NCI-H226 (cell line): ENCODE data around the gene TNMD.
A peak's percentile ranks its signal among the peaks of the same experiment; 100 is the strongest.
"Not testable (repeated sequence)": the region's sequence is repeated elsewhere in the genome, so short reads cannot be mapped to it uniquely, and the experiment has no call there.

Experiments used
- DNase-seq: peaks from one replicate; pipeline ENCODE4 v3.0.0-alpha.2; 2015

The TNMD gene

DNA sequence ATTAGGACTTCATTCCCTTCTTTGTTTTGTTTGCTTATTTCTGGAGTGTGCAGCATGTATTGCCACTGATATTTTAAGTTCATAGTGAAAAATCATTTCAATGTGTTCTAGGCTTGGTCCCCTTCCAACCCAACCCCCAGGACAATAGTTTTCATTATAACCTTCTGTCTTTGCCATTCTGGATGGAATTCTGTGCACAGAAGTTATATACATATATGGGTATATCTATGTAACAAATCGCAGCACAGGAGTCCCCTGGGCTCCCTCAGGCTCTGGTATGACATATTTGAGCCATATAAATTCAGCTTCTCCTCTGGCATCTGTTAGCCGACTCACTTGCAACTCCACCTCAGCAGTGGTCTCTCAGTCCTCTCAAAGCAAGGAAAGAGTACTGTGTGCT lies at the start of gene TNMD:
Gene TNMD (plus strand): TSS at position 326 of the 400 bp plus-strand sequence. CDS start 83 bp downstream, outside the sequence.
- DNase-seq = no peak

DNA sequence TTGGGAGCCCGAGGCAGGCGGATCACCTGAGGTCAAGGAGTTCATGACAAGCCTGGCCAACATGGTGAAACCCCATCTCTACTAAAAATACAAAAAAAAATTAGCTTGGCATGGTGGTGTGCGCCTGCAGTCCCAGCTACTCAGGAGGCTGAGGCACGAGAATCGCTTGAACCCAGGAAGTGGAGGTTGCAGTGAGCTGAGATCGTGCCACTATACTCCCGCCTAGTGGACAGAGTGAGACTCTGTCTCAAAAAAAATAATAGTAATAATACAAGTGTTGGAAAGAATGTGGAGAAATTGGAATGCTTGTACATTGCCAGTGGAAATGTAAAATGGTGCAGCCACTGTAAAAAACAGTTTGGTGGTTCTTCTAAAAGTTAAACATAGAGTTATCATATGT lies 19.2 kb upstream of the TNMD start:
- not testable (repeated sequence) for DNase-seq

DNA sequence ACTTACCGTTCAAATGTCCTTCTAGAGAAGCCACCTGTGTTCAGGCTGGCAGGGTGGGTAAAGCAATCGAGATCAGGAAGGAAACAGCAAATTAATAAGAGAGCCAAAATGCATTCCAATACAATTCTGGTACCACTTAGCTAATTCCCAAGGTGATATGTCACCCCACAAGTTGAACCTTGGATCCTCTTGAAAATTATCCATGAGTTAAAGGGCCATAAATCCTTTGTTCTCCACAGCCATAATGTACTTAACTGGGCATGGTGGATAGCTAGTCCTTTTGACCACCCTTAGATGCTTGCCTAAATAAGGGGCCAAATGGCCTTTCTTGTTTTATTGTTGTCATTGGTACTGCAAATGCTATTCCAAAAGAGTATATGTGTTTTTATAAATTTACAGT lies 2.0 kb downstream of the TNMD start:
- no peak for DNase-seq

DNA sequence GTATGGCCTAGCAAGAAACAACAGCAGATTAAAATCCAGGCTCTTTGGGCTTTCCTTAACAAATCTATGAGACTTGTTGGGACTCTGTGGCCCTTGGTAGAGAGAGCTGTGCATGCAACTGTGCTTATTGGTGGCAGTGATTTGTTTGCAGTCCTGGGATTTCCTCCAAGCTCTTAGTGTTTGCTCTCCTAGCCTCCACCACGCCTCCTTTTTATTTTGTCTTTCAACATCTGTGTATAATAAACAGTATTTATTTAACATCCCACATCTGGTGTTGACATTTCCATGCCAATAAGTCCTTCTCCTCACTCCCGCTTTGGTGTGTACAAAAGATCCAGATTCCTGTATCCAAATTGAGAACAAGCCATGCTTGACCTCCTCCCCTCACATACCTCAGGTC lies 3.1 kb downstream of the TNMD start:
- no peak for DNase-seq

DNA sequence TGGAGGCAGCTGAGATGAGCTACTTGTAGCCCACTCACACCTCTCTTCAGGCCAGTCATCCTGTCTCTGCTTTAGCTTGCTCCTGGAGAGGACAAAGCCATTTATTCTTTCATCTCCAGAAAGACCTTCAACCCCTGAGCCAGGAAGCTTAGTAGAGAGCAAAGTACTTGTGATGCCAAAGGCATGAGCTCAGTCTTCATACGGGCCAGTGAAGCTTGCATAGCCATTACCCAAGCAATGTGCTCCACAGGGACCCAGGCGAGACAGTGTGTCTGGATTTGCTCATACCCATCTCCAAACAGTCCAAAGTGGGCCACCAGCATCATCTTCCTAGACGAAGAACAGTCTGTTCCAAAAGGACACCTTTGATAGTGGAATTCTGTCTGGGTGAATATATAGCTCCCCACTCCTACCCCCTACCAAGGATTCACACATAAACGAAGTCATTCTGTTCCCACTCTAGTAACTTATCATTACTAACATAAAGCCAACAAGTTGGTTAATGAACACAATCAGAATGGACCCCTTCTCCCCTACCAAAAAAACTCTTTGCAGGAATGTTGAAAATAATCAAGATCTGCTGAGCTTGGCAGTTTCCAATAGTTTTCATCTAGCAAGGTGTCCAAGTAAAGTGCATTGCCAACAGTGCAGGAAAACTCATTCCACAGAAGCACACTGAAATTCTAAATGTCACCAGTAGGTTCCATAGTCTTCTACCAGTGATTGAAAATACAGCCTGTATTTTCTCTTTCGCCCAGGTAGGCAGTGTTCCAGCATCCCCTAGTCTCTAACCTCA lies 6.7 kb downstream of the TNMD start:
- DNase-seq = no peak

DNA sequence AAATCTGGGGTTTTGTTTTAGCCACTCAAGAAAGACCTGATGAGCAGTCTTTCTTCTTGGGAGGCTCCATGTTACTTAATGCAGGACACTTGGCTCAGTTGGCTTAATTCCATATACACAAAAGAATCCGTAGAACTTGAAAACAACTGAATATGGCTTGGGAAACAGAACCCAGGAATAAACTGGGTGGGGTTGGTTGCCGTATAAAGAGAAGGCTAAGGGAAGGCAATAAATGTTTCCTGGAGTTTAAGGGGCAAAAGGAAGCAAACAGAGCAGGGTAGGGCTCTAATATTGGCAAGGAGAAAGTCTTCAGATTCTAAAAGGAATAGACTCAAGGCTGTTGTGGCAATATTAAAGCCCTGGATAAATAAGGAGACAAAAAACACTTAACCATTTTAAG lies 8.4 kb downstream of the TNMD start:
- no peak for DNase-seq

DNA sequence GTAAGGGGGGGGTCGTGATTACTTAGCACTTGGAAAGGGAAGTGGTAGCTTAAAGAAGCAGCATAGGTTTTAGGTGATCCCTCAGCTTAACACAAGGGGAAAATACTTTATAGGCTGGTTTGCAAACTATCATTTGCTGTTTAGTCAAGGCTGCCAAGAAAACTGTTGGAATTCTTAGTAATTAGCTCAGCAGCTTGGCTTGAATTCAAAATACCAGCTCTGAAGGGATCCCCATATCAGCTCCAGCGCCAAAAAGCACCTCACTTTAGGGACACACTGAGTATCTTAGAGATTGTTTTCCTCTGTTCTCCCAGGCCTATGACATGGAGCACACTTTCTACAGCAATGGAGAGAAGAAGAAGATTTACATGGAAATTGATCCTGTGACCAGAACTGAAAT lies 8.8 kb downstream of the TNMD start:
- no peak for DNase-seq

DNA sequence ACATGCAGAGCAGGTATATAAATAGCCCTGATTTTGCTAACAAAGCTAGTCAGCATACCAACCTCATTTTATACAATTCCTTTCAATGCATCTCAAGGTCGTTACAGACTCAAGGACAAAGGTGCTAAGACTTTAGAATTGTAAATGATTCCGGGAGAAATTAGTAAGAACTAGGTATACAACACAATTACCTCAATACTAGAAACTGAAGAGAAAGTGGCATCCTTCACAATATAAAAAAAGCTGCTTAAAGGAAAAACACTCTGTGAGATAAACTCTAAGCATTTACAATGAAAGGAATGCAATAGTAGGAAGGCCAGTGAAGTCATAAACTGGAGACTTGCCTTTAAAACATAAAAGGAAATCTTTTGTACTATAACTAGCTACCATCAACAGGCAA lies 11.9 kb downstream of the TNMD start:
- no peak for DNase-seq

DNA sequence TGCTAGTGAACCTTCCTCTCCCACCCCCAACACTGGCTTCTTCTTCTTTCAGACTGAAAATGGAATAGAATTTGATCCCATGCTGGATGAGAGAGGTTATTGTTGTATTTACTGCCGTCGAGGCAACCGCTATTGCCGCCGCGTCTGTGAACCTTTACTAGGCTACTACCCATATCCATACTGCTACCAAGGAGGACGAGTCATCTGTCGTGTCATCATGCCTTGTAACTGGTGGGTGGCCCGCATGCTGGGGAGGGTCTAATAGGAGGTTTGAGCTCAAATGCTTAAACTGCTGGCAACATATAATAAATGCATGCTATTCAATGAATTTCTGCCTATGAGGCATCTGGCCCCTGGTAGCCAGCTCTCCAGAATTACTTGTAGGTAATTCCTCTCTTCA lies 14.7 kb downstream of the TNMD start:
- no peak for DNase-seq

DNA sequence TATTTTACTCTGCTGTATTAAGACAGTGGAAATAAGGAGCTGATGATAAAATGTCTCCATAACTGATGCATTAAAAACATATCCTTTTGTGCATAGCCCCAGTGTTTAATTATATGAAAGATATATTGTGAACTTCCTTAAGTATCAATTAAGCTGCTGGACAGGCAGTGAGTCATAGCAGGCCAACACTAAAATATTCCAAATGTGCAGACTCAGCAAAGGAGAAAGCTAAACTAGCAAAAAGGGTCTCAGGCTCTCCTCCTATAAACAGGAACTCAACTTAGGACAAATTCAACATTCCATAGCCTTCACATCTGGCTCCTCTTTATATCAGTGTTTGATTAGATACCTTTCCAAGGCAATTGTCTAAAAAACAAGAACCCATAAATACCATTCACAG lies 15.6 kb downstream of the TNMD start:
- DNase-seq = no peak

DNA sequence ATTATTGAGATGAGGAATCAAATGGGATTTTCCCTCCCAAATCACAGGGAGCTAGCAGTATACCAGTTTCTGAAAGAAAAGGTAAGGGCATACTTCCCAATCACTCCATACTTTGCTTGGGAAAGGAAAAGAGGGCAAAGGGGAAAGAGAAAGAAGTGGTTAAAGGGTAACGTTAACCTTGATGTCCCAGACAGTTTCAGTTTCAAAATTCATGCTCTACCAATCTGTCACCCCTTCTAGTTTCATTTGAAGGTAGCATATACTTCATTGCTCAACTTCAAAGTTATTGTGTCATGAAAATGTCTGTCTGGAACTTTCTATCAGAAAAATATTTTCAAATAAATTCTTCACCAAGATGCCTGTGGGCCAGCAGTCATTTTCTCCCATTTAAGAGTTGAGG lies 16.0 kb downstream of the TNMD start:
- no peak for DNase-seq

DNA sequence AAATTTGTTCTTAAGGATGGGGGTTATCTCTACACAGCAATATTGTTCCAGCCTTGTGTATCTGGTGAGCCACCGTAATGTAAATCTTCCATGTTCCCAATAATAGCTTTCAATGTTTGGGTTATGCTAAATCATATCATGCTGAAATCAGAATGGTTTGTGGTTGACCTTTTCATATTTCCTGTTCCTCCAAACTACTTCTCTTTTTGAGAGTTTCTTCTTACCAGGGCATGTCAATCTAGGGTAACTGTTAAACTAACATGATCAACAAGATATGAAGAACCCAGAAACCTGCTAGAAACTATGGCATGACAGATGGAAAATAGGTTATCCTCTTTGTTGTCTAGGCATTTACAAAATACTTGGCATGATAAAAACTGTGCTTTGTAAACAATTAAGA lies 22.0 kb downstream of the TNMD start:
- DNase-seq = no peak

DNA sequence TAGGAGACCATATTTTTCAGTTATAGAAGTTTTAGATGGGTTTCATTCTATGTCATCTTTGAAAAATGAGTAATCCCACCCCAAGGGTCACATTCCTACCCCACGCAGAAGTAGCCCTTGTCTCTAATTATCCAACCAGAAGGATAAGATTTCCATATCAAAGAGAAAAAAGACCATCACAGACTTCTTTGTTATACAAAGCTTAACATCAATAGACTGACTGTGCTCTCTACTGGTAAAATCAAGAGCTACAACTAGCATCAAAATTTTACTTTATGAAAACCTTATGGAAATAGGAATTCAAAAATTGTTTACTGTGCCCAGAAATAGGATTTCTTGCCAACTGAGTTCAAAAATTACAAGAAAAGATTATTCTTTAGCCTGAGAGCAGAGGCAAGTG lies 24.9 kb downstream of the TNMD start:
- DNase-seq = no peak

DNA sequence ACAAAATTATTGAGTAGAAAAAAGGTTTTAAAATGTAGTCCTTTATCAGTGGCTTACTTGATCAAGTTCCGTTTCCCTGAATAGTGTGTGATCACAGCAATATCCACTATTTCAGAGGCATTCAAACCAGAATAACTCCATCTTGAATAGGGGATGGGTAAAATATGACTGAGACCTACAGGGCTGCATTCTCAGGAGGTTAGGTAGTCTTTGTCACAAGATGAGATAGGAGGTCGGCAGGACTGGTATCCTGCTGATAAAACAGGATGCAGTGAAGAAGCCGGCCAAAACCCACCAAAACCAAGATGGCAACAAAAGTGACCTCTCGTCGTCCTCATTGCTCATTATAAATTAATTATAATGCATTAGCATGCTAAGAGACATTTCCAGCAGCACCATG lies 27.2 kb downstream of the TNMD start:
- no peak for DNase-seq

DNA sequence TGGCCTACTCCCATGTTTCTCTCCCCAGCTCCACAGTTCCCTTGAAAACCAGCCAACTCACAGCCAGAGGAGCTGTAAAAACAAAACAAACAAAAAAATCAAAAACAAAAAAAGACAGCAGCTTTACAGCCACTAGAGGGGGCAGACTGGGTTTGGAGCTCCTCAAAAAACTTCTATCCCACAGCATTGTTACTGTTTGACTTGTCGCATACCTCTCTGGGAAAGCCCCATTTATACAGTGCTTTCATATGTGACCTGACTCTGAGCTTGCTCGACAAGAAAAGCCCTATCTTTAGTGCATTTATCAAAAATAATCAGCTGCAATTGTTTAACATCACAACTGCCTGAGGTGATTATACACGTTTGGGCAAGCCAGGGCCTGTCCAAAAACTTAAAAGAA lies 30.3 kb downstream of the TNMD start:
- peak; percentile 39 for DNase-seq

DNA sequence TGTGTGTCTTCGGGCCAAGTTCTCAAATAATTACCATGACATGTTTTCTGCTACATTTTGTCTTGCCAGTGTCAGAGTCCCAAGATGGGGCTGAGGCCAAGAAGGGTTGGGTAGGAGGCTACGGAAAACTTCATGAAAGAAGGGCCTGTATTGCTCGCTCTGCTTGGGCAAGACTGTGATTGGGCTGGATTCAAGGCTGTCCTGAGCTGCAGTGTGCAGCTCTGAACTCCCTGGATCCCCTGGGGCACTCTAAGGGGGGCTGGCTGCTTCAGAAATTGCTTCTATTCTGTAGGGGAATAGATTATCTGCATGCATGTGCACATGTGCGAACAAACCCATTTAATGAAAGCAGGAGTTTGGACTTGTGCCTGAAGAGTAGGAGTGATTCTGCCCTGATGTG lies 38.3 kb downstream of the TNMD start:
- no peak for DNase-seq

DNA sequence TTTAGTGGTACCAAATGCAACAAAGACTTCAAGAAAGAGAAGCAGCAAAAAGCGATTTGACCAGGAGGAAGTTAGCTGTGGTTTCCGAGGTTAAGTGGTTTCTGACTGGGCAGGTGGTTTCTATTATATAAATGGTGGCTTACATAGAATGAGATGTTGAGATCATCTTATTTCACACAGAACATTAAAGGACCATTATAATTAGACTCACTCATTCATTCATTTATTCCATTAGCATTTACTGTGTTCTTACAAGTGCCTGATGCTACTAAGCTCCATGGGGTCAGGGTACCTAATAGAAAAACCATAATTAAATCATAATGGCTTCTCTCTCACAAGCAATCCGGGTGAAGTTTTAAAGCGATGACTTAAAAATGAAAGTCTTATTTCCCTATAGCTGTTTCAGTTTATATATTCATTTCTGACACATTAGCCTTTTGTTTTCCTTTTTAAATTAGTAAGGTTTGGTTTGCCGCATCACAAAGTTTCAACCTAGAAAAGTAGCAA lies 41.3 kb downstream of the TNMD start:
- no peak for DNase-seq

DNA sequence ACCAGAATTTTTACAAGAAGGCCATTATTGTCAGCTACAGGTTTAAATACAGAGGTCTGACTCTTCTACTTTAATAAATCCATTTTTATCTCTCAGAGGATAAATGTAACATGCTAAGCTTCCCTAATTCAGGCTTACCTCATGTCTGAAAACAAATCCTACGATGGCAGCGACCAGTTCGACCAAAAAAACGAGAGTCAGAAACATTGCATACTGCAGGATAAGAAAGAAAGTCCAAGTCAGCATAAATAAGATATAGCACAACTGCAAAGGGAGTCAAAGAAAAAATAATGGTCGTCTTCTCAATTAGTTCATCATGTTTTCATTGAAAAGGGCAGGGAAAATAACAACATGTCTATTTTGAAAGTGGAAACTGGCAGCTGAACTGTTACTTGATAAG lies 50.3 kb downstream of the TNMD start:
- no peak for DNase-seq

DNA sequence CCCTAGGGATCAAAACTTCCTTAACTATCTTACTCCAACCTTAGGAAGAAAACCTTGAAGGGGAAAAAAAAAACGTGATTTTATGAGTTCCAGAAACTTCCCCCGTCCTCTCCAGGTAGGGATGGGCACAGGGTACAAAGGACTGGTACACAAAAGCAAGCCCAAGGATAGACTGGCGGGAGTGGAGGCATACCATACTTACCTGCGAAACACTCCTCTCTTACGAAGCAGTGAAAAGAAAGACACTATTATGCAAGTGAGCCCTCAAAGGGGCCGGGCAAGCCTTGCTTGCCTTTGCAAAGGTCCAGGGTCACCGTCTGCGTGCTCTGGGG lies 51.2 kb downstream of the TNMD start:
- no peak for DNase-seq

DNA sequence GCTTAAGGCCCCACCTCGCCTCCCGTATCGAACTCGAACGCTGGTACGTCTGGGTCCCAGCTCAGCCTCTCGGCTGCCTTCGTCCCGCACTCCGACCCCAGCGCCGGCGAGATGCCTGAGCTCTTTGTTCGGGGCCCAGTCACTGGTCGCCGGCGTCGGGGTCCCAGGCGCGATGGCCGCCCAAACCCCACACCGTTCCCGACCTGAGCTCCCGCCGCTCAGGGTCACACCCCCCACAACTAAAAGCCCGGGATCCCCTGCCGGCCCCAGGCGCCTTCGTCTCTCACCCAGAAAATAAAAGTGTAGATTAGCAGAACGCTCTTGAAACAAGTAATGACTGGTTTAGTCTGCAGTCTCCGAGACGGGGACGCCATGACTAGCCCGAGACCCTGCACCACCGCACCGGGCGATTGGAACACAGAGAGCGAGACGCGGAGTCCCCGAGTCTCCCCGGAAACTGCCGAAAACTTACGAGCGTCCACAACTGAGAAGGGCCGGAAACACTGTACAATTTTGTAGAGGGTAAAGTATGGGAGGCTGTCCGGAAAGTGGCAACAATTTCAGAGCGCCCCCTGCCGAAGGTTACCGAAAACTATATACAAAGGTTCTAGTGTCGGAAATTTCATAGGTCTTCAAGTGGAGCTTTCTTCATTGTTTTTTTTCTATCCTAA lies 51.7 kb downstream of the TNMD start, which contains the start of gene TSPAN6:
Gene TSPAN6 (minus strand): TSS at position 486 of the 671 bp plus-strand sequence. CDS start 112 bp downstream, at position 374.
- DNase-seq = peak; percentile 68

DNA sequence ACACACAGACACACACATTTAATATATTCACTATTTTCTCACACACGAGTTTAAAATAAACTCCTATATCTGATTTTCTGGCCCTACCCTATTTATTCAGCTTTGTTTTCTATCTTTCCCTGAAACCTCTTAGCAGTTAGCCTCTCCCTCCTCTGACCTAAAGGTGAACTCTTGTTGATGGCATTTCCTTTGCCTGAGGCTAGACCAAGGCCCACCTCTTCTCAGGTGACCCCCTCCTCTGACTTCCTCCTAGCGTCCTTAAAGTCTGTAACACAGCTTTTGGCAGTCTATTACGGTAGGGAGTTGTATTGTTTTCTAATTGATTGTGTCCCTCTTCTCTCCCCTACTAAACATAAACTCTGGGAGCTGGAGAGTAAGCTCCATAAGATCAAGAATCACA lies 57.6 kb downstream of the TNMD start:
- DNase-seq = no peak

DNA sequence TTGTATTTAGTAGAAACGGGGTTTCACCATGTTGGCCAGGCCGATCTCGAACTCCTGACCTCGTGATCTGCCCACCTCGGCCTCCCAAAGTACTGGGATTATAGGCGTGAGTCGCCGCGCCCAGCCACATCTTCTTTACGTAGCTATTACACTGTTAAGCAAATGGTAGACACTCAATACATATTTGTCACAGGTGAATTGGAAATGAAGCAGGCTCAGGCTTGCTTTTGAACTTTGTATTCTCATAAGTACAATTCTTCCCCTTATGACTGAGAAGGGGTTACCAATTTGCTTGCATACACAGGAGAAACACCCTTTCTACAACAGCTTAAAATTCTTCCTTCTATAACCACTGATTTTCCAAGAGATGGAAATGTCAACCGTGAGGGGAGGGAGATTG lies 58.5 kb downstream of the TNMD start:
- DNase-seq = no peak

DNA sequence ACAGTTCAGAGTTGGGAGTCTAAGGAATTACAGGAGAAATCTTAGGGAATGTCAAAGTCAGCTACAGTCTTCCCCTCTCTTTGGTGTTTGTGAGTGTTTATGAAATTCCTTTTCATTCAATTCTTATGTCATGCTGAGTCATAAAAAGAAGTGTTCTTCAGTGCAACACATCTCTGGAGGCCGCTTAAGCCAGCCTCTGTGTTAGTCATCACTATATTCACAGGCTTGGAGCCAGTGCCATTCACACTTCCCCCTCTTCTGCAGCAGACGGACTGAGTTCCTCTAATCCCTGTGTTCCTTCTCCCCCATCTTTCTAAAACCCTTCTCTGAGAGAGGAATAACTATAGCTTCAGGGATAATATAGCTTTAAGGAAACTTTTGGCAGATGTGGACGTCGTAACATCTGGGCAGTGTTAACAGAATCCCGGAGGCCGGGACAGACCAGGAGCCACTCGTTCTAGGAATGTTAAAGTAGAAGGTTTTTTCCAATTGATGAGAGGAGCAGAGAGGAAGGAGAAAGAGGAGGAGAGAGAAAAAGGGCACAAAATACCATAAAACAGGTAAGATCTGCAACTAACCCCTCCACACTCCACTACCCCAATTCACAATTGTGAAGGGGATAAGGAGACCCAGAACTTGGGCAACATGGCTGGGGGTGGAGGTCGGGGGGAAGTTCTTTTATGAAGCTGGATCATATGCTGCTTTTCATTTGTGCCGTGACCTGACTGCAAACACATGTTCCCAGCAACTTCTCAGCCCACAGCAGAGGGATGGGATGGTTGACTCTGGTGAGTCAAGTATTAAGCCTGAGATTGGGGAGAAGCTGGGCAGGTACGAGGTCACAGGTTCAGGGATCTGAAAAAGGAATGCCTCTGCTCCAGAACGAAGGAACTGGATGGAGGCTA lies 59.5 kb downstream of the TNMD start, which contains the start of gene SRPX2:
Gene SRPX2 (plus strand): TSS at position 244 of the 905 bp plus-strand sequence. CDS start 2,124 bp downstream, outside the sequence.
- DNase-seq = peak; percentile 81
